Embryonic facial prominence (tissue), 1 donor: ENCODE results near the gene PLCB1.
"Not testable (repeated sequence)": the region's sequence is repeated elsewhere in the genome, so short reads cannot be mapped to it uniquely, and the experiment has no call there.

ENCODE experiments used
- DNase-seq: peaks from one replicate; pipeline ENCODE4 v3.0.0-alpha.2; 2016; ENCODE audit errors: extremely low spot score

The PLCB1 gene

GRCh38 chr20:8404912-8405635 lies 273.0 kb downstream of the PLCB1 start:
- no peak for DNase-seq

- no peak for DNase-seq
Measured at GRCh38 chr20:8406391-8406790, 274.3 kb downstream of the PLCB1 start.

GRCh38 chr20:8408587-8409307 lies 276.7 kb downstream of the PLCB1 start:
- no peak for DNase-seq

GRCh38 chr20:8413691-8414090 lies 281.6 kb downstream of the PLCB1 start:
- DNase-seq, result no peak

- DNase-seq, result no peak
Measured at GRCh38 chr20:8414586-8415274, 282.7 kb downstream of the PLCB1 start.

- no peak for DNase-seq
Measured at GRCh38 chr20:8421981-8422380, 289.9 kb downstream of the PLCB1 start.

GRCh38 chr20:8423482-8423881 lies 291.4 kb downstream of the PLCB1 start:
- DNase-seq, result no peak

GRCh38 chr20:8424010-8424409 lies 291.9 kb downstream of the PLCB1 start:
- no peak for DNase-seq

GRCh38 chr20:8425016-8425415 lies 292.9 kb downstream of the PLCB1 start:
- no peak for DNase-seq

GRCh38 chr20:8425802-8426201 lies 293.7 kb downstream of the PLCB1 start:
- DNase-seq, result no peak

- DNase-seq, result no peak
Measured at GRCh38 chr20:8427419-8428040, 295.5 kb downstream of the PLCB1 start.

GRCh38 chr20:8428988-8429387 lies 296.9 kb downstream of the PLCB1 start:
- DNase-seq, result no peak

- DNase-seq, result no peak
Measured at GRCh38 chr20:8431538-8432434, 299.7 kb downstream of the PLCB1 start.

- DNase-seq, result no peak
Measured at GRCh38 chr20:8432435-8433148, 300.5 kb downstream of the PLCB1 start.

- DNase-seq, result no peak
Measured at GRCh38 chr20:8433291-8433690, 301.2 kb downstream of the PLCB1 start.

GRCh38 chr20:8434326-8434876 lies 302.3 kb downstream of the PLCB1 start:
- DNase-seq, result no peak

GRCh38 chr20:8435285-8436035 lies 303.4 kb downstream of the PLCB1 start:
- no peak for DNase-seq

- DNase-seq, result not testable (repeated sequence)
Measured at GRCh38 chr20:8436938-8437337, 304.9 kb downstream of the PLCB1 start.

- DNase-seq, result no peak
Measured at GRCh38 chr20:8438748-8439147, 306.7 kb downstream of the PLCB1 start.
